T follicular helper cell (primary cell): ENCODE measurements around the gene TMEM254.
"Not testable (repeated sequence)": the region's sequence is repeated elsewhere in the genome, so short reads cannot be mapped to it uniquely, and the experiment has no call there.

Experiments
- DNase-seq: peaks from one replicate; pipeline ENCODE4 v3.0.0-alpha.2; 2020; ENCODE audit warnings: low read depth

Gene TMEM254

GRCh38 chr10:80077869-80078447 lies 507 bp upstream of the TMEM254 start:
- DNase-seq, result no peak

- DNase-seq, result no peak
These were observed 851 bp downstream of the TMEM254 start for GRCh38 chr10:80079312-80079719.

GRCh38 chr10:80081026-80081425 lies 2.6 kb downstream of the TMEM254 start:
- DNase-seq, result no peak

GRCh38 chr10:80081801-80082750 lies 3.6 kb downstream of the TMEM254 start:
- no peak for DNase-seq

- DNase-seq, result no peak
These were observed 11.7 kb downstream of the TMEM254 start for GRCh38 chr10:80090121-80090520.

GRCh38 chr10:80094231-80094630 lies 15.8 kb downstream of the TMEM254 start:
- no peak for DNase-seq

- not testable (repeated sequence) for DNase-seq
These were observed 19.8 kb downstream of the TMEM254 start for GRCh38 chr10:80098272-80098671.

- not testable (repeated sequence) for DNase-seq
These were observed 20.8 kb downstream of the TMEM254 start for GRCh38 chr10:80099295-80099694.

- DNase-seq, result no peak
These were observed 21.7 kb downstream of the TMEM254 start for GRCh38 chr10:80100116-80100515.

GRCh38 chr10:80100861-80101695 lies 22.6 kb downstream of the TMEM254 start:
- no peak for DNase-seq

GRCh38 chr10:80104066-80104926 lies 25.8 kb downstream of the TMEM254 start:
- DNase-seq, result peak; percentile 4

- DNase-seq, result no peak
These were observed 30.2 kb downstream of the TMEM254 start for GRCh38 chr10:80108576-80109239.

- no peak for DNase-seq
These were observed 32.5 kb downstream of the TMEM254 start for GRCh38 chr10:80110986-80111385.

GRCh38 chr10:80118669-80119068 lies 40.2 kb downstream of the TMEM254 start:
- no peak for DNase-seq

- no peak for DNase-seq
These were observed 43.7 kb downstream of the TMEM254 start for GRCh38 chr10:80122110-80122710.

- no peak for DNase-seq
These were observed 44.3 kb downstream of the TMEM254 start for GRCh38 chr10:80122746-80123145.

- DNase-seq, result no peak
These were observed 48.4 kb downstream of the TMEM254 start for GRCh38 chr10:80126876-80127275.

- no peak for DNase-seq
These were observed 53.0 kb downstream of the TMEM254 start for GRCh38 chr10:80131499-80131901.

GRCh38 chr10:80132299-80133139 lies 54.1 kb downstream of the TMEM254 start, which contains the start of gene PLAC9:
PLAC9 (plus strand) TSS chr10:80132730; CDS start chr10:80132763, 33 bp downstream.
- no peak for DNase-seq
